Measurements from ENCODE around the gene PRKAG2.

The PRKAG2 gene

GRCh38 chr7:151549083-151549482 is 327.8 kb downstream of the PRKAG2 start:
- Histone ChIP-seq H3K9ac (ENCODE audit: low read depth, low read length, poor library complexity, severe bottlenecking) (no peak overlapping the region), H3K4me1 (ENCODE audit: insufficient read depth, low read length, poor library complexity, severe bottlenecking) (peaks cover 6% of the 10 kb centered on the region), H3K9me3 (ENCODE audit: insufficient read depth, low read depth, low read length) (no peaks in the 10 kb centered on the region), H4K20me1 (ENCODE audit: insufficient read depth, low read length, poor library complexity, severe bottlenecking) (no peaks in the 10 kb centered on the region), H3K79me2 (ENCODE audit: insufficient read depth, low read length) (no peaks in the 10 kb centered on the region), H3F3A (ENCODE audit: low read depth) (no peaks in the 10 kb centered on the region), H3K9me2 (replicated peaks; ENCODE audit: low read depth, low read length) (no peaks in the 10 kb centered on the region), H3K36me3 (ENCODE audit: insufficient read depth, low read length) (no peaks in the 10 kb centered on the region), H3K4me2 (ENCODE audit: low read depth, low read length, poor library complexity, severe bottlenecking) (no peak overlapping the region), H2AFZ (ENCODE audit: low read length) (no peak overlapping the region), H3K4me3 (ENCODE audit: low read length, poor library complexity, severe bottlenecking) (no peak overlapping the region), H3K27me3 (ENCODE audit: insufficient read depth, low read length, poor library complexity, severe bottlenecking) (no peaks in the 10 kb centered on the region)
- TF ChIP-seq EZH2phosphoT487 (IDR thresholded peaks at IDR 0.05; ENCODE audit: borderline replicate concordance) = no peak

- Histone ChIP-seq H3K79me2 (ENCODE audit: insufficient read depth, low read length) (no peaks in the 10 kb centered on the region), H3K9me2 (replicated peaks; ENCODE audit: low read depth, low read length) (no peaks in the 10 kb centered on the region), H3K9ac (ENCODE audit: low read depth, low read length, poor library complexity, severe bottlenecking) (no peak overlapping the region), H3F3A (ENCODE audit: low read depth) (no peaks in the 10 kb centered on the region), H3K36me3 (ENCODE audit: insufficient read depth, low read length) (no peaks in the 10 kb centered on the region), H3K9me3 (ENCODE audit: insufficient read depth, low read depth, low read length) (no peaks in the 10 kb centered on the region), H3K27me3 (ENCODE audit: insufficient read depth, low read length, poor library complexity, severe bottlenecking) (no peaks in the 10 kb centered on the region), H3K4me1 (ENCODE audit: insufficient read depth, low read length, poor library complexity, severe bottlenecking) (no peaks in the 10 kb centered on the region), H3K4me2 (ENCODE audit: low read depth, low read length, poor library complexity, severe bottlenecking) (no peak overlapping the region), H3K4me3 (ENCODE audit: low read length, poor library complexity, severe bottlenecking) (no peak overlapping the region), H4K20me1 (ENCODE audit: insufficient read depth, low read length, poor library complexity, severe bottlenecking) (no peaks in the 10 kb centered on the region), H2AFZ (ENCODE audit: low read length) (no peak overlapping the region)
- no peak for TF ChIP-seq CTCF (conservative IDR thresholded peaks at IDR 0.05; ENCODE audit: low read length)
- no peak for TF ChIP-seq EZH2phosphoT487 (IDR thresholded peaks at IDR 0.05; ENCODE audit: borderline replicate concordance)
These were observed 332.7 kb downstream of the PRKAG2 start for GRCh38 chr7:151544183-151544582.

GRCh38 chr7:151542606-151543130 is 334.2 kb downstream of the PRKAG2 start:
- Histone ChIP-seq H4K20me1 (ENCODE audit: insufficient read depth, low read length, poor library complexity, severe bottlenecking) (no peaks in the 10 kb centered on the region), H3K4me2 (ENCODE audit: low read depth, low read length, poor library complexity, severe bottlenecking) (no peak overlapping the region), H2AFZ (ENCODE audit: low read length) (no peak overlapping the region), H3K9ac (ENCODE audit: low read depth, low read length, poor library complexity, severe bottlenecking) (no peak overlapping the region), H3K9me3 (ENCODE audit: insufficient read depth, low read depth, low read length) (no peaks in the 10 kb centered on the region), H3K9me2 (replicated peaks; ENCODE audit: low read depth, low read length) (no peaks in the 10 kb centered on the region), H3K79me2 (ENCODE audit: insufficient read depth, low read length) (no peaks in the 10 kb centered on the region), H3F3A (ENCODE audit: low read depth) (no peaks in the 10 kb centered on the region), H3K36me3 (ENCODE audit: insufficient read depth, low read length) (no peaks in the 10 kb centered on the region), H3K27me3 (ENCODE audit: insufficient read depth, low read length, poor library complexity, severe bottlenecking) (no peaks in the 10 kb centered on the region), H3K4me3 (ENCODE audit: low read length, poor library complexity, severe bottlenecking) (no peak overlapping the region), H3K4me1 (ENCODE audit: insufficient read depth, low read length, poor library complexity, severe bottlenecking) (no peaks in the 10 kb centered on the region)
- TF ChIP-seq EZH2phosphoT487 (IDR thresholded peaks at IDR 0.05; ENCODE audit: borderline replicate concordance) (no peak), CTCF (conservative IDR thresholded peaks at IDR 0.05; ENCODE audit: low read length) (no peak)
